CD1c-positive myeloid dendritic cell (primary cell): ENCODE results near the gene ZNF319.

ENCODE experiments used
- DNase-seq: peaks from one replicate; pipeline ENCODE4 v3.0.0-alpha.2; 2016; ENCODE audit errors: extremely low spot score

ZNF319 gene

GRCh38 chr16:57956270-57956808 is 44.1 kb downstream of the ZNF319 start:
- DNase-seq = no peak

- no peak for DNase-seq
Measured at GRCh38 chr16:57955572-57956188, 44.8 kb downstream of the ZNF319 start.

GRCh38 chr16:57953857-57954256 is 46.6 kb downstream of the ZNF319 start:
- DNase-seq = no peak

GRCh38 chr16:57952909-57953308 is 47.6 kb downstream of the ZNF319 start:
- no peak for DNase-seq

- no peak for DNase-seq
Measured at GRCh38 chr16:57951204-57951960, 49.1 kb downstream of the ZNF319 start.

- DNase-seq = no peak
Measured at GRCh38 chr16:57950382-57950781, 50.1 kb downstream of the ZNF319 start.

GRCh38 chr16:57949595-57950238 is 50.8 kb downstream of the ZNF319 start:
- DNase-seq = no peak

GRCh38 chr16:57949013-57949412 is 51.5 kb downstream of the ZNF319 start:
- DNase-seq = no peak

GRCh38 chr16:57948027-57948426 is 52.4 kb downstream of the ZNF319 start:
- DNase-seq = no peak

GRCh38 chr16:57947261-57947660 is 53.2 kb downstream of the ZNF319 start:
- DNase-seq = peak; percentile 39

- DNase-seq = no peak
Measured at GRCh38 chr16:57946181-57946801, 54.2 kb downstream of the ZNF319 start.

- no peak for DNase-seq
Measured at GRCh38 chr16:57945740-57946138, 54.7 kb downstream of the ZNF319 start.

- no peak for DNase-seq
Measured at GRCh38 chr16:57944970-57945739, 55.3 kb downstream of the ZNF319 start.
